H1 (cell line): ENCODE data around the gene OPCML. TPM values are rescaled to one million over a fixed set of nuclear protein-coding genes. Genes with fewer than 3 reads are reported as not detected.
A peak's percentile ranks its signal among the peaks of the same experiment; 100 is the strongest.

Source experiments
- CTCF ChIA-PET: fragments of 300-600 bp; sonication (Branson Sonifier 250); formaldehyde crosslinking; loops from one replicate; lab custom pipeline; 2021; ENCODE audit not compliant: partially characterized antibody; lab: Charles Lee
- POLR2A ChIA-PET: fragments of 300-600 bp; sonication (Branson Sonifier 250); formaldehyde crosslinking; loops from one replicate; lab custom pipeline; 2021; ENCODE audit warnings: inconsistent platforms; ENCODE audit not compliant: partially characterized antibody; lab: Charles Lee
- DNase-seq, 2 experiments: peaks; one replicate each; pipeline versions ENCODE4 v3.0.0 to v3.0.0-alpha.2; 2010 to 2022; ENCODE audit warnings: low spot score in 2 of 2, low read depth in 1 of 2, mixed read lengths in 1 of 2
- FAIRE-seq: peaks from 2 replicates; lab custom pipeline; 2011; peaks lifted over from hg19 to GRCh38; lab: Jason Lieb, UNC
- H2AFZ ChIP-seq: 2 replicates; pipeline ENCODE4 v1.8.1; 2012; ENCODE audit warnings: low read length, inconsistent platforms
- H2AK5ac ChIP-seq: 2 replicates; pipeline ENCODE4 v1.6.1; 2013; ENCODE audit warnings: low read depth, low read length
- H2BK120ac ChIP-seq: replicated peaks from 2 replicates; pipeline ENCODE3; 2013; ENCODE audit warnings: low read depth, low read length, inconsistent platforms
- H2BK12ac ChIP-seq: 2 replicates; pipeline ENCODE4 v1.6.1; 2013; ENCODE audit warnings: low read depth, low read length
- H2BK15ac ChIP-seq: 2 replicates; pipeline ENCODE4 v1.6.1; 2013; ENCODE audit warnings: low read length
- H2BK20ac ChIP-seq: 2 replicates; pipeline ENCODE4 v1.6.1; 2013; ENCODE audit warnings: low read length
- H2BK5ac ChIP-seq: 2 replicates; pipeline ENCODE4 v1.6.1; 2013; ENCODE audit warnings: low read depth, low read length
- H3K14ac ChIP-seq: 2 replicates; pipeline ENCODE4 v1.6.1; 2013; ENCODE audit warnings: inconsistent platforms; ENCODE audit not compliant: insufficient read length
- H3K18ac ChIP-seq: 2 replicates; pipeline ENCODE4 v1.6.1; 2013; ENCODE audit warnings: low read length; ENCODE audit errors: extremely low read depth
- H3K23ac ChIP-seq: 2 replicates; pipeline ENCODE4 v1.6.1; 2013; ENCODE audit warnings: inconsistent platforms; ENCODE audit not compliant: insufficient read length
- H3K23me2 ChIP-seq: 2 replicates; pipeline ENCODE4 v1.6.1; 2013; ENCODE audit warnings: low read depth, low read length
- H3K27ac ChIP-seq: 2 replicates; pipeline ENCODE4 v1.6.1; 2011; ENCODE audit warnings: low read depth, low read length, inconsistent platforms
- H3K27me3 ChIP-seq, 4 experiments: replicated peaks in 1 of 4; 1 replicate in 1 of 4; 2 replicates in 3 of 4; pipeline versions ENCODE4 v1.6.1 to v1.8.1; 2011 to 2013; ENCODE audit warnings: low read length in 3 of 4, mild to moderate bottlenecking in 3 of 4, inconsistent platforms in 2 of 4, mixed read lengths in 2 of 4, moderate library complexity in 1 of 4; ENCODE audit not compliant: control insufficient read depth in 3 of 4, insufficient read depth in 3 of 4; ENCODE audit errors: extremely low read depth in 1 of 4
- H3K36me3 ChIP-seq, 4 experiments: 2 replicates each; pipeline versions ENCODE4 v1.6.1 to v1.8.1; 2011 to 2013; ENCODE audit warnings: mild to moderate bottlenecking in 4 of 4, low read length in 3 of 4, moderate library complexity in 2 of 4, control low read depth in 1 of 4, inconsistent platforms in 1 of 4; ENCODE audit not compliant: insufficient read depth in 4 of 4, control insufficient read depth in 2 of 4
- H3K4ac ChIP-seq: replicated peaks from 2 replicates; pipeline ENCODE3; 2013; ENCODE audit warnings: low read length, low read depth, mixed read lengths, inconsistent platforms; ENCODE audit not compliant: insufficient read length
- H3K4me1 ChIP-seq, 4 experiments: replicated peaks in 1 of 4; 1 replicate in 1 of 4; 2 replicates in 3 of 4; pipeline versions ENCODE4 v1.6.1 to v1.8.1; 2011 to 2013; ENCODE audit warnings: low read length in 3 of 4, inconsistent platforms in 2 of 4, mixed read lengths in 1 of 4; ENCODE audit not compliant: insufficient read depth in 4 of 4, control insufficient read depth in 3 of 4
- H3K4me2 ChIP-seq, 2 experiments: 2 replicates each; pipeline versions ENCODE4 v1.6.1 to v1.8.1; 2011 to 2013; ENCODE audit warnings: low read depth in 2 of 2, low read length in 2 of 2, control low read depth in 1 of 2, inconsistent platforms in 1 of 2, mild to moderate bottlenecking in 1 of 2; ENCODE audit not compliant: insufficient read depth in 1 of 2
- H3K4me3 ChIP-seq, 4 experiments: fragments of 200-600, 300-600 bp in 1 of 4; sonication (generic), shearing (Covaris generic), sonication (Bioruptor Twin) in 1 of 4; 2 replicates each; pipeline versions ENCODE4 v1.5.1 to v1.8.1; 2011 to 2016; ENCODE audit warnings: low read length in 4 of 4, low read depth in 3 of 4, control low read depth in 2 of 4, inconsistent platforms in 2 of 4, mild to moderate bottlenecking in 2 of 4, mixed read lengths in 1 of 4, moderate library complexity in 1 of 4; ENCODE audit not compliant: insufficient read depth in 2 of 4; ENCODE audit errors: extremely low read depth in 1 of 4
- H3K56ac ChIP-seq: replicated peaks from 2 replicates; pipeline ENCODE3; 2013; ENCODE audit warnings: low read depth, mild to moderate bottlenecking, mixed read lengths, low read length, inconsistent platforms; ENCODE audit not compliant: insufficient read length
- H3K79me1 ChIP-seq: 2 replicates; pipeline ENCODE4 v1.6.1; 2013; ENCODE audit warnings: low read depth, low read length, control low read depth
- H3K79me2 ChIP-seq, 2 experiments: 2 replicates each; pipeline versions ENCODE4 v1.6.1 to v1.8.1; 2012 to 2013; ENCODE audit warnings: low read length in 2 of 2, mild to moderate bottlenecking in 2 of 2, inconsistent platforms in 1 of 2; ENCODE audit not compliant: insufficient read depth in 2 of 2, control insufficient read depth in 1 of 2
- H3K9ac ChIP-seq, 4 experiments: replicated peaks in 1 of 4; 1 replicate in 1 of 4; 2 replicates in 3 of 4; pipeline versions ENCODE4 v1.6.1 to v1.8.1; 2011 to 2013; ENCODE audit warnings: low read depth in 3 of 4, low read length in 3 of 4, control low read depth in 2 of 4, mild to moderate bottlenecking in 2 of 4, moderate library complexity in 2 of 4, inconsistent platforms in 1 of 4; ENCODE audit errors: extremely low read depth in 1 of 4
- H3K9me3 ChIP-seq, 2 experiments: 2 replicates each; pipeline versions ENCODE4 v1.6.1 to v1.8.1; 2012 to 2013; ENCODE audit warnings: mild to moderate bottlenecking in 2 of 2, moderate library complexity in 2 of 2, control low read depth in 1 of 2, inconsistent platforms in 1 of 2, low read depth in 1 of 2, low read length in 1 of 2, mixed read lengths in 1 of 2; ENCODE audit not compliant: insufficient read depth in 2 of 2
- H4K20me1 ChIP-seq, 2 experiments: replicated peaks in 1 of 2; 2 replicates each; pipeline versions ENCODE3 to v1.8.1; 2011 to 2013; ENCODE audit warnings: inconsistent platforms in 2 of 2, low read length in 2 of 2, mild to moderate bottlenecking in 1 of 2; ENCODE audit not compliant: insufficient read depth in 2 of 2, control insufficient read depth in 1 of 2
- H4K5ac ChIP-seq: 2 replicates; pipeline ENCODE4 v1.6.1; 2013; ENCODE audit warnings: low read length, low read depth, mixed read lengths, inconsistent platforms; ENCODE audit not compliant: insufficient read length
- H4K8ac ChIP-seq: 2 replicates; pipeline ENCODE4 v1.8.0; 2013; ENCODE audit warnings: mild to moderate bottlenecking, moderate library complexity, low read length, inconsistent platforms; ENCODE audit not compliant: insufficient read depth; ENCODE audit errors: extremely low read depth
- H4K91ac ChIP-seq: replicated peaks from 2 replicates; pipeline ENCODE3; 2013; ENCODE audit warnings: low read length, mixed read lengths, inconsistent platforms; ENCODE audit not compliant: insufficient read length
- E2F6 ChIP-seq: IDR thresholded peaks from 2 replicates; pipeline ENCODE4 v1.6.1; 2012; ENCODE audit warnings: inconsistent platforms
- EP300 ChIP-seq, 2 experiments: IDR thresholded peaks; 1 replicate in 1 of 2; 2 replicates in 1 of 2; pipeline ENCODE4 v1.6.1; 2011 to 2012; ENCODE audit warnings: low read depth in 2 of 2, low read length in 2 of 2, mild to moderate bottlenecking in 2 of 2, borderline replicate concordance in 1 of 2, inconsistent platforms in 1 of 2, moderate library complexity in 1 of 2
- NRF1 ChIP-seq: IDR thresholded peaks from 2 replicates; pipeline ENCODE4 v1.6.1; 2011; ENCODE audit warnings: mild to moderate bottlenecking, low read depth, low read length, improper control_type of control experiment
- POLR2A ChIP-seq, 2 experiments: IDR thresholded peaks; 1 replicate in 1 of 2; 2 replicates in 1 of 2; pipeline ENCODE4 v1.6.1; 2011; ENCODE audit warnings: low read depth in 2 of 2, low read length in 2 of 2, mild to moderate bottlenecking in 2 of 2; ENCODE audit errors: control extremely low read depth in 1 of 2
- SAP30 ChIP-seq: fragments of 300-600 bp; sonication (generic); IDR thresholded peaks from 2 replicates; pipeline ENCODE4 v1.7.1; 2012; ENCODE audit warnings: low read length, moderate library complexity, mild to moderate bottlenecking, inconsistent platforms; ENCODE audit not compliant: insufficient read depth, insufficient replicate concordance
- SP2 ChIP-seq: IDR thresholded peaks from 2 replicates; pipeline ENCODE4 v1.6.1; 2012; ENCODE audit warnings: mild to moderate bottlenecking, low read length, inconsistent platforms
- polyA plus RNA-seq, 7 experiments: library from polyadenylated mRNA; depleted of rRNA in 3 of 7; stranded (reverse) in 5 of 7; unstranded in 2 of 7; fragments of >200 nt in 5 of 7; fragments of 200-250 nt in 2 of 7; gene quantifications; 1 replicate in 5 of 7; 2 replicates in 1 of 7; 4 replicates in 1 of 7; pipeline versions ENCODE4 v1.2.1 to v1.2.3, GENCODE V29; 2011 to 2013; ENCODE audit warnings: missing spikeins in 2 of 7, mixed read lengths in 2 of 7
- total RNA-seq: library from RNA; stranded (reverse); fragmentation: NEBNext Ultra II Directional; extraction: Animal tissue kit (Norgen Biotek cat#: 25700); gene quantifications from 2 replicates; pipeline ENCODE4 v1.2.1, GENCODE V29; 2021

The OPCML gene
- total and polyA plus RNA-seq, 2 of the 8 experiments (the other 6 are each of a cell fraction or from before 2014, with no cell fraction given): 2.3 to 3.1 TPM

GRCh38 chr11:133425992-133426391, 106.3 kb downstream of the OPCML start:
- no peaks in the 10 kb centered on the region for H3K9me3 ChIP-seq
- no peak overlapping the region for H2AFZ ChIP-seq
- H2BK15ac ChIP-seq: no peak overlapping the region
- no peak for FAIRE-seq
- H3K18ac ChIP-seq: no peak overlapping the region
- no peak overlapping the region for H3K56ac ChIP-seq
- no peak overlapping the region for H3K4me3 ChIP-seq
- H3K4me2 ChIP-seq: peak overlapping the region in 1 of 2 experiments; percentile 31; a peak in 1 of 4 replicates
- no peaks in the 10 kb centered on the region for H3K79me1 ChIP-seq
- H3K36me3 ChIP-seq: no peaks in the 10 kb centered on the region
- no peak overlapping the region for H2BK5ac ChIP-seq
- no peaks in the 10 kb centered on the region for H3K79me2 ChIP-seq
- no peak overlapping the region for H3K23ac ChIP-seq
- H3K27ac ChIP-seq: no peak overlapping the region
- H3K4ac ChIP-seq: no peak overlapping the region
- H2BK20ac ChIP-seq: no peak overlapping the region
- H2BK12ac ChIP-seq: no peak overlapping the region
- ChIA-PET POLR2A (interaction anchor here (0.9 kb wide), 1 partner anchor 14 kb away, joined by 3 read pairs; no protein-coding TSS in a partner anchor), CTCF (interaction anchor here (0.7 kb wide), 1 partner anchor 1065 kb away, joined by 3 read pairs; no protein-coding TSS in a partner anchor)
- no peak overlapping the region for H3K9ac ChIP-seq
- TF ChIP-seq EP300 (IDR thresholded peaks at IDR 0.05; ENCODE audit: borderline replicate concordance in 1 of 2, low read depth in 2 of 2, low read length in 2 of 2): no peak
- no peak for TF ChIP-seq NRF1
- no peak for TF ChIP-seq E2F6
- TF ChIP-seq POLR2A (IDR thresholded peaks at IDR 0.05; ENCODE audit: control extremely low read depth in 1 of 2, low read depth in 2 of 2, low read length in 2 of 2): no peak
- no peak for TF ChIP-seq SP2
- no peak for TF ChIP-seq SAP30
- no peaks in the 10 kb centered on the region for H3K27me3 ChIP-seq
- H2BK120ac ChIP-seq: no peak overlapping the region
- no peak overlapping the region for H4K91ac ChIP-seq
- H4K5ac ChIP-seq: no peak overlapping the region
- H4K20me1 ChIP-seq: no peaks in the 10 kb centered on the region
- H3K23me2 ChIP-seq: no peaks in the 10 kb centered on the region
- H3K14ac ChIP-seq: no peak overlapping the region
- peaks cover 0 to 7% (median 3%) of the 10 kb centered on the region in 4 experiments; a peak in 1 of 7 replicates for H3K4me1 ChIP-seq
- H4K8ac ChIP-seq: no peak overlapping the region
- no peak overlapping the region for H2AK5ac ChIP-seq
- DNase-seq: no peak
